NCI-H2107 (cell line): Measurements from ENCODE around the gene MPHOSPH10.
"Not testable (repeated sequence)": the region's sequence is repeated elsewhere in the genome, so short reads cannot be mapped to it uniquely, and the experiment has no call there.

Experiments
- DNase-seq: peaks from one replicate; lab custom pipeline; 2025; lab: John Stamatoyannopoulos, UW

Gene MPHOSPH10

GRCh38 chr2:71173096-71173495, 42.7 kb downstream of the MPHOSPH10 start:
- no peak for DNase-seq

GRCh38 chr2:71174207-71174606, 43.8 kb downstream of the MPHOSPH10 start:
- no peak for DNase-seq

GRCh38 chr2:71178836-71179235, 48.4 kb downstream of the MPHOSPH10 start:
- DNase-seq: peak; percentile 31

GRCh38 chr2:71181316-71181715, 50.9 kb downstream of the MPHOSPH10 start:
- no peak for DNase-seq

- not testable (repeated sequence) for DNase-seq
Observed at GRCh38 chr2:71183306-71184115, 53.1 kb downstream of the MPHOSPH10 start.

- DNase-seq: no peak
Observed at GRCh38 chr2:71186973-71187372, 56.5 kb downstream of the MPHOSPH10 start.

- no peak for DNase-seq
Observed at GRCh38 chr2:71187589-71187988, 57.2 kb downstream of the MPHOSPH10 start.

- no peak for DNase-seq
Observed at GRCh38 chr2:71190656-71191569, 60.5 kb downstream of the MPHOSPH10 start.

GRCh38 chr2:71191570-71191943, 61.1 kb downstream of the MPHOSPH10 start:
- no peak for DNase-seq
